Measurements from ENCODE around the gene FAM168B. TPM values are rescaled to one million over a fixed set of nuclear protein-coding genes. Genes with fewer than 3 reads are reported as not detected.

Gene FAM168B
- total RNA-seq, 4 donors from 2014 or later: 54.5 to 95.8 (median 81.5) TPM

GRCh38 chr2:131041402-131042147, 51.7 kb downstream of the FAM168B start:
- DNase-seq: peak in 1 of 3 donors; percentile 0
- H3K27ac ChIP-seq: no peak overlapping the region

GRCh38 chr2:131040661-131041401, 52.4 kb downstream of the FAM168B start:
- Histone ChIP-seq H3K4me3 (peak overlapping the region in 1 of 4 donors; percentile 25), H3K4me1 (peaks cover 0 to 13% (median 3%) of the 10 kb centered on the region in 4 donors), H3K27me3 (peaks cover 0 to 6% of the 10 kb centered on the region in 2 donors), H3K36me3 (no peaks in the 10 kb centered on the region), H3K27ac (no peak overlapping the region), H3K9me3 (no peaks in the 10 kb centered on the region)
- DNase-seq: no peak
- no peak for TF ChIP-seq CTCF (IDR thresholded peaks at IDR 0.05)
- no peak for TF ChIP-seq POLR2A (IDR thresholded peaks at IDR 0.05)

More at GRCh38 chr2:131041402-131042147, 51.7 kb downstream of the FAM168B start:
- peaks cover 0 to 6% of the 10 kb centered on the region in 2 donors for H3K27me3 ChIP-seq
- peaks cover 0 to 4% (median 0%) of the 10 kb centered on the region in 3 donors for H3K36me3 ChIP-seq
- no peak overlapping the region for H3K4me3 ChIP-seq
- H3K4me1 ChIP-seq: peaks cover 0 to 13% (median 3%) of the 10 kb centered on the region in 4 donors
- H3K9me3 ChIP-seq: no peaks in the 10 kb centered on the region
- TF ChIP-seq POLR2A (IDR thresholded peaks at IDR 0.05): no peak
- no peak for TF ChIP-seq CTCF (IDR thresholded peaks at IDR 0.05)

- no peak for DNase-seq
- Histone ChIP-seq H3K4me1 (peaks cover 0 to 13% (median 3%) of the 10 kb centered on the region in 4 donors), H3K36me3 (no peaks in the 10 kb centered on the region), H3K9me3 (no peaks in the 10 kb centered on the region), H3K27ac (no peak overlapping the region), H3K27me3 (peaks cover 0 to 12% of the 10 kb centered on the region in 2 donors), H3K4me3 (peak overlapping the region in 2 of 4 donors; percentile 7 to 25)
- TF ChIP-seq CTCF (IDR thresholded peaks at IDR 0.05): no peak
Observed at GRCh38 chr2:131039908-131040660, 53.2 kb downstream of the FAM168B start.

- TF ChIP-seq CTCF (IDR thresholded peaks at IDR 0.05) (no peak), POLR2A (IDR thresholded peaks at IDR 0.05) (no peak)
- H3K27ac ChIP-seq: no peak overlapping the region
- peak overlapping the region in 1 of 4 donors; percentile 25 for H3K4me3 ChIP-seq
- H3K9me3 ChIP-seq: no peaks in the 10 kb centered on the region
- peaks cover 0 to 13% of the 10 kb centered on the region in 2 donors for H3K27me3 ChIP-seq
- H3K4me1 ChIP-seq: peaks cover 0 to 15% (median 3%) of the 10 kb centered on the region in 4 donors
- DNase-seq: no peak
- H3K36me3 ChIP-seq: no peaks in the 10 kb centered on the region
Observed at GRCh38 chr2:131039535-131039907, 53.7 kb downstream of the FAM168B start.

- Histone ChIP-seq H3K36me3 (no peaks in the 10 kb centered on the region), H3K9me3 (no peaks in the 10 kb centered on the region), H3K27me3 (peaks cover 0 to 13% of the 10 kb centered on the region in 2 donors), H3K4me1 (peaks cover 0 to 19% (median 3%) of the 10 kb centered on the region in 4 donors), H3K27ac (no peak overlapping the region), H3K4me3 (no peak overlapping the region)
- DNase-seq: no peak
- TF ChIP-seq POLR2A (IDR thresholded peaks at IDR 0.05) (no peak), CTCF (IDR thresholded peaks at IDR 0.05) (no peak)
Observed at GRCh38 chr2:131039101-131039440, 54.2 kb downstream of the FAM168B start.
